GM13977 (cell line): Measurements from ENCODE around the gene PELI3.

Experiments
- DNase-seq: peaks from one replicate; pipeline ENCODE4 v3.0.0; 2012; ENCODE audit warnings: low spot score
- CTCF ChIP-seq: IDR thresholded peaks from 2 replicates; pipeline ENCODE4 v1.5.1; 2012; ENCODE audit warnings: mild to moderate bottlenecking, control low read depth; ENCODE audit not compliant: insufficient read depth; ENCODE audit errors: extremely low read depth, missing control alignments
- in situ Hi-C: fragments of 300-500 bp; cut with MboI; formaldehyde crosslinking; loops from one replicate; pipeline ENCODE4 v1.12.0; 2022; ENCODE audit warnings: low sequenced_read_pairs, low pct_unique_long_range_greater_than_20kb, mixed read lengths, inconsistent platforms; ENCODE audit not compliant: unreplicated experiment

Gene PELI3

GRCh38 chr11:66450560-66450959 is 16.1 kb upstream of the PELI3 start:
- in situ Hi-C loops = no loop called here

GRCh38 chr11:66451663-66452062 is 15.0 kb upstream of the PELI3 start:
- DNase-seq = no peak
- TF ChIP-seq CTCF = no peak
- in situ Hi-C loops = no loop called here

More at GRCh38 chr11:66450560-66450959, 16.1 kb upstream of the PELI3 start:
- DNase-seq = no peak
- no peak for TF ChIP-seq CTCF

GRCh38 chr11:66454247-66454646 is 12.5 kb upstream of the PELI3 start:
- in situ Hi-C loops = no loop called here
- TF ChIP-seq CTCF = no peak
- no peak for DNase-seq

GRCh38 chr11:66454828-66455227 is 11.9 kb upstream of the PELI3 start:
- no peak for TF ChIP-seq CTCF
- DNase-seq = no peak
- in situ Hi-C loops = no loop called here

GRCh38 chr11:66457826-66458225 is 8.9 kb upstream of the PELI3 start:
- in situ Hi-C loops = no loop called here
- no peak for DNase-seq
- no peak for TF ChIP-seq CTCF

- in situ Hi-C loops = no loop called here
- no peak for DNase-seq
- TF ChIP-seq CTCF = no peak
These were observed 7.4 kb upstream of the PELI3 start for GRCh38 chr11:66459138-66459778.
